H9 (cell line): ENCODE results near the gene TDRKH. TPM values are rescaled to one million over a fixed set of nuclear protein-coding genes. Genes with fewer than 3 reads are reported as not detected.

Source experiments
- DNase-seq: peaks from one replicate; pipeline ENCODE4 v3.0.0-alpha.2; 2017
- H2AFZ ChIP-seq: one replicate; pipeline ENCODE4 v1.6.1; 2013; ENCODE audit warnings: mild to moderate bottlenecking, low read length, control low read depth, moderate library complexity
- H2AK5ac ChIP-seq: 2 replicates; pipeline ENCODE4 v1.6.1; 2013; ENCODE audit warnings: low read length, control low read depth, mixed read lengths; ENCODE audit not compliant: insufficient read length
- H2BK120ac ChIP-seq: one replicate; pipeline ENCODE4 v1.6.1; 2013; ENCODE audit warnings: low read depth, mild to moderate bottlenecking, low read length, control low read depth, inconsistent platforms; ENCODE audit not compliant: poor library complexity, severe bottlenecking
- H2BK12ac ChIP-seq: 2 replicates; pipeline ENCODE4 v1.6.1; 2013; ENCODE audit warnings: low read length, control low read depth, mixed read lengths, low read depth; ENCODE audit not compliant: insufficient read length
- H2BK15ac ChIP-seq: 2 replicates; pipeline ENCODE4 v1.6.1; 2013; ENCODE audit warnings: low read depth, low read length, control low read depth
- H2BK20ac ChIP-seq: one replicate; pipeline ENCODE4 v1.6.1; 2013; ENCODE audit warnings: low read depth, mild to moderate bottlenecking, low read length, control low read depth, inconsistent platforms; ENCODE audit not compliant: poor library complexity, severe bottlenecking
- H2BK5ac ChIP-seq: 2 replicates; pipeline ENCODE4 v1.6.1; 2013; ENCODE audit warnings: low read length, control low read depth, mixed read lengths; ENCODE audit not compliant: insufficient read length
- H3K14ac ChIP-seq: 2 replicates; pipeline ENCODE4 v1.6.1; 2013; ENCODE audit warnings: low read length, control low read depth; ENCODE audit not compliant: insufficient read depth
- H3K18ac ChIP-seq: 2 replicates; pipeline ENCODE4 v1.6.1; 2013; ENCODE audit warnings: low read depth, mild to moderate bottlenecking, mixed read lengths, low read length, control low read depth; ENCODE audit not compliant: insufficient read length
- H3K23ac ChIP-seq: 2 replicates; pipeline ENCODE4 v1.6.1; 2013; ENCODE audit warnings: low read length, control low read depth, mixed read lengths, low read depth; ENCODE audit not compliant: insufficient read length
- H3K23me2 ChIP-seq: 2 replicates; pipeline ENCODE4 v1.6.1; 2013; ENCODE audit warnings: low read depth, mild to moderate bottlenecking, mixed read lengths, low read length, control low read depth; ENCODE audit not compliant: insufficient read length, poor library complexity, severe bottlenecking
- H3K27ac ChIP-seq: 2 replicates; pipeline ENCODE4 v1.5.1; 2013; ENCODE audit warnings: low read length, control low read depth, mixed read lengths, low read depth; ENCODE audit not compliant: insufficient read length
- H3K27me3 ChIP-seq: 2 replicates; pipeline ENCODE4 v1.6.1; 2013; ENCODE audit warnings: low read length, control low read depth, inconsistent platforms; ENCODE audit not compliant: insufficient read depth
- H3K4ac ChIP-seq: 2 replicates; pipeline ENCODE4 v1.6.1; 2013; ENCODE audit warnings: low read depth, mild to moderate bottlenecking, control low read depth, inconsistent platforms, low read length, moderate library complexity
- H3K4me1 ChIP-seq: 2 replicates; pipeline ENCODE4 v1.6.1; 2013; ENCODE audit warnings: low read length, control low read depth, inconsistent platforms; ENCODE audit not compliant: insufficient read depth
- H3K4me2 ChIP-seq: 2 replicates; pipeline ENCODE4 v1.6.1; 2013; ENCODE audit warnings: low read length, control low read depth, mixed read lengths; ENCODE audit not compliant: insufficient read length, insufficient read depth
- H3K56ac ChIP-seq: 2 replicates; pipeline ENCODE4 v1.6.1; 2013; ENCODE audit warnings: low read depth, mild to moderate bottlenecking, mixed read lengths, low read length, control low read depth; ENCODE audit not compliant: insufficient read length
- H3K79me1 ChIP-seq: 2 replicates; pipeline ENCODE4 v1.6.1; 2013; ENCODE audit warnings: low read depth, mild to moderate bottlenecking, moderate library complexity, low read length, control low read depth, inconsistent platforms; ENCODE audit not compliant: insufficient read depth, poor library complexity, severe bottlenecking
- H3K79me2 ChIP-seq: 2 replicates; pipeline ENCODE4 v1.6.1; 2013; ENCODE audit warnings: low read length, control low read depth, inconsistent platforms; ENCODE audit not compliant: insufficient read depth
- H3K9ac ChIP-seq: 2 replicates; pipeline ENCODE4 v1.6.1; 2013; ENCODE audit warnings: low read length, control low read depth, mixed read lengths; ENCODE audit not compliant: insufficient read length; ENCODE audit errors: extremely low read depth
- H3K9me3 ChIP-seq: one replicate; pipeline ENCODE4 v1.6.1; 2013; ENCODE audit warnings: low read depth, low read length, inconsistent platforms; ENCODE audit not compliant: control insufficient read depth
- H3T11ph ChIP-seq: one replicate; pipeline ENCODE4 v1.6.1; 2013; ENCODE audit warnings: mild to moderate bottlenecking, low read length, control low read depth, inconsistent platforms
- H4K20me1 ChIP-seq: one replicate; pipeline ENCODE4 v1.6.1; 2013; ENCODE audit not compliant: control insufficient read depth, insufficient read length, insufficient read depth
- H4K5ac ChIP-seq: 2 replicates; pipeline ENCODE4 v1.6.1; 2013; ENCODE audit warnings: low read depth, mild to moderate bottlenecking, mixed read lengths, low read length, control low read depth; ENCODE audit not compliant: insufficient read length
- H4K8ac ChIP-seq: replicated peaks from 2 replicates; pipeline ENCODE4 v1.6.1; 2013; ENCODE audit warnings: low read length, control low read depth, mixed read lengths, low read depth; ENCODE audit not compliant: insufficient read length
- H4K91ac ChIP-seq: 2 replicates; pipeline ENCODE4 v1.6.1; 2013; ENCODE audit warnings: low read depth, mild to moderate bottlenecking, moderate library complexity, mixed read lengths, low read length, control low read depth; ENCODE audit not compliant: insufficient read length
- H3K27ac Mint-ChIP-seq, 3 experiments: 2 replicates in 2 of 3; 3 replicates in 1 of 3; pipeline ENCODE4 v1.8.0; 2020 to 2021; ENCODE audit warnings: mixed read lengths in 3 of 3, mild to moderate bottlenecking in 1 of 3, moderate library complexity in 1 of 3
- H3K27me3 Mint-ChIP-seq: 2 replicates; pipeline ENCODE4 v1.8.0; 2021; ENCODE audit warnings: low read depth, mild to moderate bottlenecking, moderate library complexity, mixed read lengths
- H3K36me3 Mint-ChIP-seq, 3 experiments: 2 replicates in 2 of 3; 3 replicates in 1 of 3; pipeline ENCODE4 v1.8.0; 2020 to 2021; ENCODE audit warnings: low read depth in 3 of 3, mixed read lengths in 3 of 3; ENCODE audit not compliant: insufficient read depth in 1 of 3
- H3K4me1 Mint-ChIP-seq, 2 experiments: 2 replicates each; pipeline ENCODE4 v1.8.0; 2020; ENCODE audit warnings: mixed read lengths in 2 of 2
- H3K4me3 Mint-ChIP-seq, 2 experiments: 2 replicates in 1 of 2; 3 replicates in 1 of 2; pipeline ENCODE4 v1.8.0; 2020 to 2021; ENCODE audit warnings: mild to moderate bottlenecking in 2 of 2, mixed read lengths in 2 of 2, moderate library complexity in 1 of 2
- H3K9me3 Mint-ChIP-seq, 2 experiments: 2 replicates in 1 of 2; 3 replicates in 1 of 2; pipeline ENCODE4 v1.8.0; 2020; ENCODE audit warnings: mild to moderate bottlenecking in 2 of 2, mixed read lengths in 2 of 2, moderate library complexity in 1 of 2
- CTCF ChIP-seq: fragments of 200-600 bp; sonication (generic); conservative IDR thresholded peaks from 3 replicates; pipeline ENCODE4 v1.8.0; 2021; ENCODE audit warnings: antibody characterized with exemption, mild to moderate bottlenecking
- WGBS: extraction: QIAGEN DNeasy Blood & Tissue Kit; methylation state at CpG from one replicate; pipeline ENCODE4 v1.1.7; 2013; ENCODE audit warnings: missing lambda C conversion rate, low lambda C conversion rate, mixed read lengths; ENCODE audit not compliant: insufficient read length; ENCODE audit errors: extremely low coverage; 5-methylcytosine and 5-hydroxymethylcytosine counted together
- total RNA-seq: library from RNA; stranded (reverse); gene quantifications from 2 replicates; pipeline ENCODE4 v1.2.1, GENCODE V29; 2021

The TDRKH gene
- total RNA-seq, 1 experiment from 2014 or later = 24.0 TPM

GRCh38 chr1:151829352-151830046 is 39.2 kb upstream of the TDRKH start:
- no peaks in the 10 kb centered on the region for H3K36me3 Mint-ChIP-seq
- Histone ChIP-seq H4K20me1 (no peaks in the 10 kb centered on the region), H3K9me3 (no peaks in the 10 kb centered on the region), H2BK20ac (no peak overlapping the region), H3K79me2 (no peaks in the 10 kb centered on the region), H4K8ac (no peak overlapping the region), H3K4me2 (peak overlapping the region; percentile 11), H2BK12ac (no peak overlapping the region), H3K27ac (no peak overlapping the region), H2AFZ (no peak overlapping the region), H2BK120ac (no peak overlapping the region), H3K23me2 (no peaks in the 10 kb centered on the region), H4K91ac (no peak overlapping the region), H3K9ac (no peak overlapping the region), H3K56ac (no peak overlapping the region), H3K4ac (no peak overlapping the region), H4K5ac (no peak overlapping the region), H2BK15ac (no peak overlapping the region), H2BK5ac (no peak overlapping the region), H3K79me1 (no peaks in the 10 kb centered on the region), H3K27me3 (no peaks in the 10 kb centered on the region), H3K23ac (no peak overlapping the region), H3K14ac (no peak overlapping the region), H3T11ph (no peak overlapping the region), H2AK5ac (no peak overlapping the region), H3K18ac (no peak overlapping the region), H3K4me1 (peaks cover 16% of the 10 kb centered on the region; the same call in 1 of the 2 replicates)
- H3K4me1 Mint-ChIP-seq = peaks cover 37 to 46% of the 10 kb centered on the region in 2 experiments
- peak overlapping the region in 2 of 3 experiments; percentile 44 to 98; a peak in 5 of 7 replicates for H3K27ac Mint-ChIP-seq
- WGBS = no CpG with 5 or more reads among the region's 4 CpGs
- no peaks in the 10 kb centered on the region for H3K9me3 Mint-ChIP-seq
- TF ChIP-seq CTCF = no peak
- no peak for DNase-seq
- peaks cover 5% of the 10 kb centered on the region for H3K27me3 Mint-ChIP-seq
- peak overlapping the region; percentile 47 to 63 for H3K4me3 Mint-ChIP-seq
